ENCODE measurements around the gene SND1.
A peak's percentile ranks its signal among the peaks of the same experiment; 100 is the strongest.

The SND1 gene

DNA sequence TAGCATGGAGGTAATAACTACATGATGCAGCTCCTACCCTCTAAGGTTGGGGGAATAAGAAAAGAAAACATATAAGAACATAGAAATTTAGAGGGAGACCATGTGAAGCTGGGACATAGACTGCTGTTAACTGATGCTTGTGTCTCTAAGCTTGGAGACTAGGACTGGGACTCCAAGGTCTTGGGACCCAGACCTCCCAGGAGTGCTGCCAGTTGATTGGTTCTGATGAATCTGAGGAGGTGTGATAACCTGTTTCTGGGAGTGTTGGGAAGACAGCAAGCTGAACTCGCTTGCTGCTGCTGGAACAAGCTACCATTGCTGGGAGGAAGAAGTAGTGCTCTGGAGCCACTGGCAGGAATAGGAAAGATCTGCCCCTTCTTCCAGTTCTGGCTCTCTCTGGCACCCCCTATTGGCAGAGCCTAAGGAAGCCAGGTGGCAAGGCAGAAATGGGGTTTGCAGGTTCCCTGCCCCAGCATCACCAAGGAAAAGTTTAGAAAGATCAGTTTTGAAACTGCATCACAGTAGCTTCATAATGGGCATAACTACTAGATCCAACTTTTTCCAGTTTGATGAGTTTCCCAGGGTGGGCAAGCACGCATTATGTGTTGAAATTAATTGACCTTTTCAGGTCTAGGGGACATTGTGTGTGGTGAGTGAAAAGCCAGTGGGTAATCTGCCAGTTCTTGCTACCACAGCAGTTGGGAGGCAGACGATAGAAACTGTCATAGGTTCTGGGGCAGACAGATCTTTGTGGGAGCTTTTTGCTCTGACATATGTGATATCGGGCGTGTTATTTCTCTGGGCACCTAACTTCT lies 140.7 kb downstream of the SND1 start:
- H3K4me3 ChIP-seq (ENCODE audit: low read depth, low read length): no peak overlapping the region
- TF ChIP-seq, protein P1, sequence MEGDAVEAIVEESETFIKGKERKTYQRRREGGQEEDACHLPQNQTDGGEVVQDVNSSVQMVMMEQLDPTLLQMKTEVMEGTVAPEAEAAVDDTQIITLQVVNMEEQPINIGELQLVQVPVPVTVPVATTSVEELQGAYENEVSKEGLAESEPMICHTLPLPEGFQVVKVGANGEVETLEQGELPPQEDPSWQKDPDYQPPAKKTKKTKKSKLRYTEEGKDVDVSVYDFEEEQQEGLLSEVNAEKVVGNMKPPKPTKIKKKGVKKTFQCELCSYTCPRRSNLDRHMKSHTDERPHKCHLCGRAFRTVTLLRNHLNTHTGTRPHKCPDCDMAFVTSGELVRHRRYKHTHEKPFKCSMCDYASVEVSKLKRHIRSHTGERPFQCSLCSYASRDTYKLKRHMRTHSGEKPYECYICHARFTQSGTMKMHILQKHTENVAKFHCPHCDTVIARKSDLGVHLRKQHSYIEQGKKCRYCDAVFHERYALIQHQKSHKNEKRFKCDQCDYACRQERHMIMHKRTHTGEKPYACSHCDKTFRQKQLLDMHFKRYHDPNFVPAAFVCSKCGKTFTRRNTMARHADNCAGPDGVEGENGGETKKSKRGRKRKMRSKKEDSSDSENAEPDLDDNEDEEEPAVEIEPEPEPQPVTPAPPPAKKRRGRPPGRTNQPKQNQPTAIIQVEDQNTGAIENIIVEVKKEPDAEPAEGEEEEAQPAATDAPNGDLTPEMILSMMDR (IDR thresholded peaks at IDR 0.05; ENCODE audit: insufficient read depth, low read depth, low read length, missing control alignments): peak; percentile 78
- peak; percentile 47 for DNase-seq (ENCODE audit: low read depth)

DNA sequence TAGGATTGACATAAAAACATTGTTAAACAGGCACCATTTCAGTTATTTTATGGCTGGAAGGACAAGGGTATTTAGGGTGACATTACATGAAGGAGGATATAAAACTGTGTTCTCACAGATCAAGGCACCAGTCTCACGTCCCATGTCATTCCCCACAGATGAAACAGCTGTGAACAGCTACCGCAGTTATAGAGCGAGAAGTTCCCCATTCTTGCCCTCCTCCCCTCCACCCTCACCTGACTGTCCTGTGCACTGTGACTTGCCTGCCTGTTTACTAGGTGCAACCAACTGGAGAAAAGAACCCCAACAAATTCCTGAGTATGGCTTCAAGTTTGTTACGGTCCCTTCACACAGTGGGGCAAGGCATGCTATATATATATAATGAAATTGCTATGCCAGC lies 141.6 kb downstream of the SND1 start:
- no peak for DNase-seq (ENCODE audit: low read depth)
- TF ChIP-seq, protein P1 (IDR thresholded peaks at IDR 0.05; ENCODE audit: insufficient read depth, low read depth, low read length, missing control alignments): no peak
- no peak overlapping the region for H3K4me3 ChIP-seq (ENCODE audit: low read depth, low read length)

DNA sequence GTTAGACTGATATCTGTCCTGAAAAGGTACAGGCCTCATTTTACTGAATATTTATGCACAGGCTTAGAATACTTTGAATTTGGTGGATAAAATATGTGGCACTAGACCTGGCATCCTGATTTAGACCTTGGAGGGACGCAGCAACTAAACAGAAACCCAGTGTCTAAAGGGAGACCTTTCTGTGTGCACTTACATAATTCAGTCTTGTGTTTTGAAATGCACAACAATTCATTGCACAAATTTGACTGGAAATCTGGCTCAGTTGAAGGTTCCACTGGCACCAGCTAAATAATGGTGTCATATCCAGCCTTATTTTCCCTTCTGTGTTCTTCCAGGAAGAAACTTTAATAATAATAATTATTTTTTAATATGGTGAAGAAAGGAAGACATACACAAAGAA lies 142.1 kb downstream of the SND1 start:
- TF ChIP-seq, protein P1 (IDR thresholded peaks at IDR 0.05; ENCODE audit: insufficient read depth, low read depth, low read length, missing control alignments): no peak
- DNase-seq (ENCODE audit: low read depth): no peak
- H3K4me3 ChIP-seq (ENCODE audit: low read depth, low read length): no peak overlapping the region

DNA sequence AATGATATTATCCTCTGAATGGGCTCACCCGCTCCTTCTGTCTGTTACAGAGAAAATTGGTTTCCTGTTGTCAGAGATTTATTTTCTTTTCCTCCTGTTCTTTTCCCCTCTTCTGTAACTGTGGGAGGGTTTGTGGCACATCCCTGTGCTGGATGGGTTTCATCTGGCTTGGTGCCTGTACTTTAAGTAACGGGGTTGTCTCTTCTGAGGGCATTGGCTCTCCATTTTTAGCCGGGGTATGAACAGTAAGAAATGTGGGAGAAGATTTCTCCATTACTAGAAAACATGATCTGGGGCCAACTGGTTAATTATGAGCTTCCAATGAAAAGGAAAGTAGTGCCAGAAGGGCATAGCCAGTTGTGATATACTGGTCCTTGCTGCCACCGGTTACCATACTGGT lies 142.6 kb downstream of the SND1 start:
- H3K4me3 ChIP-seq (ENCODE audit: low read depth, low read length): no peak overlapping the region
- no peak for DNase-seq (ENCODE audit: low read depth)
- TF ChIP-seq, protein P1 (IDR thresholded peaks at IDR 0.05; ENCODE audit: insufficient read depth, low read depth, low read length, missing control alignments): no peak

DNA sequence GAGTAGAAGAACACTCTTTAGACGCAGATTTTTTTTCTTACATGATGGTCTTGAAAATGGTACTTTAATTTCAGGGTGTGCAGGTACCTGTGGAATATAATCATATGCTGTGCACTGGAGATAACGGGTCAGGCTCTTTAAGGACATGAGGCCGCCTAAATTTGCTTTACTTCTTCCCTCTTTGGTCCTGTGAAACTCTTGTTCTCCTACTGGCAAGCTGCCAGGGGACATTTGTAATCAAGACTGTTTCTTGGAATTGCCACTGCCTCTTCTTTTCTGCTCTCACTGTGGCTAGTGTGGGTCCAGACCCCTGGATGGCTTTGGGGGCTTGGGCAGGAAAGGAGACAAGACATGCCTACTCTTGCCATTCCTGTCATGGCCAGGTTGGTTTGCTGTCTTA lies 146.0 kb downstream of the SND1 start:
- H3K4me3 ChIP-seq (ENCODE audit: low read depth, low read length): no peak overlapping the region
- TF ChIP-seq, protein P1 (IDR thresholded peaks at IDR 0.05; ENCODE audit: insufficient read depth, low read depth, low read length, missing control alignments): no peak
- no peak for DNase-seq (ENCODE audit: low read depth)

DNA sequence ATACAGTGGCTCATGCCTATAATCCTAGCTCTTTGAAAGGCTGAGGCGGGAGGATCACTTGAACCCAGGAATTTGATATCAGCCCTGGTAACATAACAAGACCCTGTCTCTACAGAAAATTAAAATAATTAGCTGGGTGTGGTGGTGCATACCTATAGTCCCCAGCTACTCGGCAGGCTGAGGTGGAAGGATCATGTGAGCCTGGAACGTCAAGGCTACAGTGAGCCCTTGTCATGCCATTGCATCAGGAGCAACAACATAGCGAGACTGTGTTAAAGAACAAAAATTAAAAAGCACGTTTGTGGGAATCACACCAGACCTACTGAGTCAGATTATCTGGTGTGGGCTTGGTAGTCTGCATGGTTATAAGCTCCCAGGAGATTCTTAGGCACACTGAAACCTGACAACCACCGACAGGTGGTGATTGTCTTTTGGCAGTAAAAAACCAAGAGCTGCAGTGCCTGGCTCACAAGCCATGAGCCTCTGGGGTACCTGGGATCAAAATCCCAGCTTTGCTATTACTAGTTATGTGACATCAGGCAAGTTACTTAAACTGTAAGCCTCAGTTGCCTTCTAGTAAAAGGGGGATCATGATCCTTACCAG lies 146.9 kb downstream of the SND1 start:
- TF ChIP-seq, protein P1 (IDR thresholded peaks at IDR 0.05; ENCODE audit: insufficient read depth, low read depth, low read length, missing control alignments): no peak
- DNase-seq (ENCODE audit: low read depth): no peak
- H3K4me3 ChIP-seq (ENCODE audit: low read depth, low read length): no peak overlapping the region
